Epidermal melanocyte (primary cell): ENCODE results near the gene GMDS.

ENCODE experiments used
- DNase-seq: peaks from one replicate; pipeline ENCODE4 v3.0.0; 2011; ENCODE audit warnings: low spot score; ENCODE audit not compliant: insufficient read length

Gene GMDS

DNA sequence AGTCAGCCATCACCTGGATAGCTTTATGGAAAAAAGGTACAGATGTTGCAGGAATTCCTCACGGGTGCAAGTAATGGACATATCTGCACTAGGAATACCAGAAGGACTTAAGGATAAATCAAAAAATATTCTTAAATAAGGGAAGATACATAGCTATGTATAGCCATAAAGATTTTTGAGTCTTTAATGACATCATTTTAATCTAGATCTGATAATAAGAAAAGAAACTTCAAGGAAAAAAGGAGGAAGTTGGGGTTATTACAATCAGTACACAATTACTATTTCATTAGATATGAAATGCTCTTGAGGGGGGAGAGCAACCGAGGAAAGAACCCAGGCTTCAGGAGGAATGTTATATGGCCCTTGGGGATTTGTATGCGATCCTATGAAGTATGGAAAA is 525.5 kb downstream of the GMDS start:
- no peak for DNase-seq

DNA sequence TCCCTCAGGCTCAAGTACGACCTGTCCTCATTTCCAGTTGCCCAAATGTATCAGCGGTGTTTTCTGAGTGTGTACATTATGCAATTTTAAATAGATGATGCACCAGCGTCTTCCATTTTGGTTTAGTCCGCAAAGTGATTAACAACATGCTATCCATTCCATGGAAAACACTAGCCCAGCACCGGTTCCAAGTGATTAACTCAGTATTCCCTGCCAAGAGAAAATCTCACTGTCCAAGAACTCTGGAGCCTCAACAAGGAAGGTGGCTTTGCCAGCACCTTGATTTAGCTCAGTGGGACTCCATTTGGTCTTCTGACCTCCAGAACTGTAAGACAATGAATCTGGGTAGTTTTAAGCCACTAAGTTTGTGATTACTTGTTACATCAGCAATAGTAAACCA is 528.5 kb downstream of the GMDS start:
- no peak for DNase-seq

DNA sequence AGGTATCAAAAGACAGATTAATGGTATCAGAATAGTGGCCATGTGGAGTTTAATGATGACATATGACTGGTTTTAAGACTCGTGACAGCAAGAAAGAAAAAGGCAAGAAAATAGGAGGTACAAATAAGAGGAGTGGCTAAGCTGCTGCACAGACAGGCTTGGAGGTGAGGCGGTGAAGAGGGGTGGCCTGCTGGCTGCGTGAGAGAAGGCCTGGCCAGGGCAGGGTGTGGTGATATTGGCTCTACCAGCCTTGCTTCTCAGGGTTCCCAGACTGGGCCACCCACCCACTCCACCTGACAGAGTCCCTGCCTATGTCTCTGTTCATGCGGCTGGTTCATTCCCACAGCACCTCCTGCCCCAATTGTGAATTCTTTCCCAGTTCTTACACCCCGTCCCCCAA is 529.0 kb downstream of the GMDS start:
- no peak for DNase-seq

DNA sequence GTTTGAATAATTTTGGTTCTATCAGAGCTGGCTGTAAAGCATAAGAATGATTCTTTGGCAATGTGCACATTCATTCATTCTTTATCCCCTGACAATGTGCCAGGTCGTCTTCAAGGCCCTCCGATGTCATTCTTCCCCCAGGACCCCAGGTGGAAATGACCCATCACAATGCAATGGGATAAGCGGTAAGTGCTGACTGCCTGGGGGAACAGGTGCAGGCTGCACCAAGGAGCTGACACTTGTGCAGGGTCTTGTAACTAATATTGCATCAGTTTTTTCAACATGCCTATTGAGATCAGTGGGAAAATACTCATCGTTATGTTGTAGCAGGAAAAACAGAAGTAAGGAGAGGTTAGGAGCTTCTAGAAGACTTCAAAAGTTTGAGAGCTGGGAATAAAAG is 530.1 kb downstream of the GMDS start:
- no peak for DNase-seq

DNA sequence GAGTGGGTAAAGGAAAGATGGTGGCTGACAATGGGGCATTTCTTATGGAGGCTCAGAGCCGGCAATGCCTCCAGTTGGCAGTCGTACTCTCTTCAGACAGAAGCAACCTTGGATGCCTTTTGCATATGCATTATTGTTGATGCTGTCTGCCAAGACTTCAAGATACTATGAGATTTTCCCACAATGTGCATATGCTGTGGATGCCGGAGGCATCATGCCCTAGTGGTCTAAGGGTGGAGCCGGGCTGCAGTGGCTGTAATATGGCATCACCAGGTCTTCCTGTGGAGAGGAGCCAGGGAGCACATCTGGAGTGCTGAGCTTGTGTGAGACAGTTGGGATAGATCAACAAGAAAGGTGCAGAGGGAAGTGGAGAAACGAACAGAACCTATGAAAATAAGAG is 530.8 kb downstream of the GMDS start:
- no peak for DNase-seq

DNA sequence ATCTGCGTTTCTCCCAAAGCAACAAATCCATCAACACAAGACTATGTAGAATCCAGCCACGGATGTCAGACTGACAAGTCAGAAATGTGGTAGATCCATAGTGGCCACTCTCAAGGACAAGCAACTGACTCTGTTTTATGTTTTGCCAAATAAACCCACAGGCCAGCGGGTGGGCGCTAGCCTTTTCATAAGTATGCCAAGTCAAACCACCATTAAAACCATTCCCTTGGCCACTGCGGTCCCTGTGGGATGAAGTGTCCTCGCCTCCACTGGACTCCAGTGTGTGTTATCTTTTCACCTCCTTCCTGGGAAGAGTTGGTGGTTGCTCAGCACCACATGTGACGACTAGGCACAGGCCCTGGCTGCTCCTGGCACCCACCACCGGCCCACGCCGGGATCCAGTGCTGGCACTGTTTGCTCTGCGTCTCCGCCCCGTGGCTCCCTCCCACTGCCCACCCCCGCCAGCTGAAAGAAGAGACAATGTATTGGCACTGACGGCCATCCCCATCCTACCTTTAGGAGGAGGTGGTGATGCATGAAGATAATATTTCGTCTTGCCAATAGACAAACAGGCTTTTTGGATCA is 532.3 kb downstream of the GMDS start:
- DNase-seq, result no peak

DNA sequence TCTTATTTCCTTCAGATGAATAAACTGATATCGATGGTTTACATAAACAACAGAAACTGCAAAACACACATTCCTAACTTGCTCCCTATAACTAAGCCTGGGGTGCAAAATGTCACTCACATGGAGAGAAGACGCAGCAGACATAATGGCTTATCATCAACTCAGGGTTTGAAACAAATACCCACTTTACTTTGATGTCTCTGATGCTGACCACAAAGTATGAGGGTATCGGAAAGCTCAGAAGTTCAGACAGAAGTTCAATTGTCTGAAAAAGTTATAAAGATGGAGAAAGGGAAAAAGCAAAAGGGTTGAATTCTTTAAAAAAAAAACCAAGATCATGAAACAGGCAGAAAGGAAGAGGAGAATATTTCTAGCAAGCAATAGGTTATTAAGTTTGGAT is 533.0 kb downstream of the GMDS start:
- DNase-seq, result no peak

DNA sequence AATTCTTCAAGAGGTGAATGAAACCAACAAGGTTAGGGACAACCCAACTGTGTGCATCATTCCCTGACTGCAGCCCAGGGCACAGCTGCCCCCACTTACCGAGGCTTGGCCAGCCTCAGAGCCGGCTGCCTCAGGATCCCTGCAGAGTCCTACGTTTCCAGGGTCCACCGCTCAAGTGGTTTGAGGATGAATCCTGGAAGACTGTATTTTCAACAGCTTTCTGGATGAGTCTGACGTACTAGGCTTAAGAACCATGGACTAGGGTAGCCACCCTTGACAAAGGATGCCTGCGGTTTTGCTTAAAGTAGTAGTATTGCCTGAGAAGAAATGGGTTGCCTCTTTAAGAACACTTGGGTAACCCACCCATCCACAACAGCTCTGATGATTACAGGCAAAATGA is 534.3 kb downstream of the GMDS start:
- DNase-seq, result no peak

DNA sequence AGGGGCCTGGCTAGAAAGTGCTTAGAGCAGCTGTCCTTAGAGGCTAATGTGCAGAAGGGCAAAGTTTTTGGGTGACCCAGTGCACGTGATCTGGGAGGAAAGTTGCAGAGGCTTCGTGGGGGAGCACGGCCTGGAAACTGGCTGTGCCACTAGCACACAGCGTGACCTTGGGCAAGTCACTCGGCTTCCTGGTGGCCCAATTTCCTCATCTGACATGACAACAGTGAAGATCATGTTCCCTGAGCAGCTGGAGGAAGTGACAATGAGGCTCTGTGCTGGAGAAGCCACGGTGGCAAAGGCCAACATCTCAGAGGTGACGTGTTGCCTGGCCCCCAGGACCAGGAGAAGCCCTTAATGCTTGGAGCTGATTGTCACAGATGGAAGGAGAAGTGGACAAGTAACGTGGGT is 536.2 kb downstream of the GMDS start:
- DNase-seq, result no peak

DNA sequence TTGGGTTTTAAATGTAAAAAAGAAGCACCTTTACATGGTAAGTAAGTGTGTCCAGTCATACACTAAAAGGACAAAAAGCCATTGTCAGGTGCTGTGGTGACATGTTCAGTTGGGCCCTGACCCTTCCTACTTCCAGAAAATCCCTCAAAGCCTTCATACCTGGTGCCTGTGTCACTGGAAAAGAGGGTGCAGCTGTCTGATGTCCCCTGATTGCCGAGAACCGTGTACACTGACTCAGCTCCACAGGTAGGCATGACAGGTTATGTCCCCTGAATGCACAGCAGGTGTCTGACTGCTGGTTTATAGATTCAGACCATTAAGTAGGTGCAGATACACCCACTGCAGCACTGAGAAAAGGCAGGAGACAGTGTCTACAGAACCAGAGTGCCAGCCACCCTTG is 536.6 kb downstream of the GMDS start:
- DNase-seq, result no peak

DNA sequence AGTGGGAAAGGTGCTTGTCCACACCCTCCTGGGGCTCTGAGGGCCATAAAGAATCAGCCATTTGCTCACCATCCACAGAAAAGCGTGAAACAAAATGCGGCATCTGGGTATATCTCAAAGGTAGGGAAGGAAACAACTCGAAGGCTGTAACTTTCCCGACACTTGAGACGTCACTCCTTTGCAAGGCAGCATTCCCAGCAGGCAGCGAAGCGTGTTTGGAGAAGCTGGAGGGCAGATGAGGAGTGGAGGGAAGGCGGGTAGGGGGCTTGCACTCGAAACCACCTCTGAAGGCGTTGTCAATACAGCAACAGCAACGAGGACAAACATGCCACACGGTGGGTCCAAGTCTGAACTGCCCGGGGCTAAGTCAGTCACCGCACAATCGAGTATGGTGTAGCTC is 537.3 kb downstream of the GMDS start:
- no peak for DNase-seq

DNA sequence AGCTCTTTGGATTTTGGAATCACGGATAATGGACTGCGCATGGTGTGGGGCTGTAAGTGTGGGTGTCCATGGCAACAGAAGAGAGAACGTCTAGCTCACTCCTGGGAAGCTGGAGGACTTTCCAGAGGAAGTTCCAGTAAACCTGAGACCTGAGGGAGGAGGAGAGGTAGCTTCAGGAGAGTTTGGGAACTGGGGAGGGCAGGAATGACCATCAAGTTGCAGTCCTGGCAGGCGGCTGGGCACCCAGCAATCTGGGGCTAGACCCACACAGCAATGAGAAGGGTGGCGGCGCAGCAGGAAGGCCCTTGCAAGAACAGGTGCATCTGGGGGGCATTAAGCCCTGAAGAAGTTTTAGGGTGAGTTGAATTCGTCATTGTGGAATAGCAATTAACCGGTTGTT is 539.8 kb downstream of the GMDS start:
- no peak for DNase-seq

DNA sequence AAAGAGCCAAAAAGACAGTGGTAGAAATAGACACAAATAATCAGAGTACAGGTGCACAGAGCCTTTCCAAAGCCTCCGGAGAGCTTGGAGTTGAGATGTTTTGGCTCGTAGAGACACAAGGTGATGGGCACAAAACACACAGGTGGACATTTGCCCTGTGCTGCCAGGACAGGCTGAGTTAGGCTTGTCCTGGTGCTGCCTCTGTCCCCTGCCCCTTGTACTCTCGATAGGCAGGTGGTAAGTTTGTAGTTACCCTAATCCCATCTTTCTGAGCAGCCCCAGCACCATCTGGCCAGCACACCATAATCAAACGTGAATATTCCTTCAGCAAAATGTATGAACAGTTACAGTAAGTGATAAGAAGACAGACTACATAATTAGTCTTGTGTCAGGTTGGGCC is 540.2 kb downstream of the GMDS start:
- DNase-seq, result no peak

DNA sequence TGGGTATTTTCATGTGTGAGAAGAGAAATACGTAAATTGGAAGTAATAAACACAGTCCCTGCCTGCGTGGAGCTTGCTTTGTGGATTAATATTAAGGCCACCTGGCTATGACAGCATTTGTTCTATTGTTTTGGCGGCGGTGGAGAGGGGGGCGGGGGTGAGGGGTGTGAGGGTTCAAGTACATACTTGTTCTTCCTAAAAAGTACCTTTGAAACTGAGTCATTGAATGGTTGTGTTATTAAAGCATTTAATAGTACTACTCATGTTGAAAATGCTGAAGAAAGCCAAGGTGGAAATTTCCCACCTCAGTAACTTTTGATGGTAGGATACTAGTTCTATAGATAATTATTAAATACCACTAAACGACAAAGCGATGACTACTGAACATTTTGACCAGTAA is 540.7 kb downstream of the GMDS start:
- DNase-seq, result no peak

DNA sequence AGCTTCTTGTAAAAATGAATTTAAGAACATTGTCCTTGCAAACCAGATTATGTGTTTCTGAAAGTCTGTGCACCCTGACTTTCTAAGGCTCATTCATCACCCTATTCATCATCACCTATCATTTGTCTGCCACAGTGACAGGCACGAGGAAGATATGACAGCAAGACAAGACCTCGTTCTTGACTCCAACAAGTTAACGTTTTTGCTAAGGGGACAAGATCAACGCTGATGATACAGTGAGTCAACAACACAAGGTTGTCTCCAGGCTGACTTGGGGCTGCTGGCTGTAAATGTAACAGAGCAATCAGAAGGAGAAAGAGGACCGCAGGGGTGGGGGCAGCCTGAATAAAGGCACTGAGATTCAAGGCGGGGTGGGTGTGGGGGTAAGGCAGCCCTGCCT is 541.5 kb downstream of the GMDS start:
- DNase-seq, result no peak

DNA sequence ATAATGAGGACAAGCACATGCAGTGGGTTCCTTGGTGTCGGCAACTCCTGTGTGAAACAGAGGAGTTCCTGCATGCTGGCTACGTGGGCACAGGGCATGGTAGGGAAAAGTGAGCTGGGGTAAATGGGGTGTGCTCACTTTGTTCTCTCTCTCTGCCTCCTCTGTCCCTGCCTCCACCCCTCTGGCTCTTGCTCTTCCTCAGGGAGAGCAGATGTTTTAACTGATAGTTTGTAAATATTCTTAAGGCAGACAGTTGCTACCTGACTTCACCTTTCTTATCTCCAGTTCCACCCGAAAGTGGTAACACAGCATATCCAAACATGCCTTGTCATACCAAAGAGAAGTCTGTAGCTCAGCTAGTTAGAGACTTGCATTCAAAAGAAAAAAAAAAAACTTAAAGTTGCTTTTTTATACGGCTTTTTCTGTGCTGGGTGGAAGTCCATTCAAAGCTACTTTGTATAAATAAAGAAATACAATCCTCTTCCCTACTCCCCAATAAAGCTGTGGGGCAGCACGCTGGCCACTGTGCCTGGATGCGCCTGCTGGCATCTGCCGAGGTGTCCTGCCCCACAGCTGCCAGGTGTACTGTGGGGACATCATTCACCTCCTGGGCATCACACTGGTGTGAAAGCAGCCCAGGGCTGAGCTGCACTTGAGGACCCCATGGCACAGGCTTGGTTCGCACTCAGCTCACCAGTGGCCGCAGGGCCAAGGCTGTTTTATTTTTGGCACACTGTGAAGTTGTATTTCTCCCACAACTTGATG is 542.1 kb downstream of the GMDS start:
- DNase-seq, result no peak

DNA sequence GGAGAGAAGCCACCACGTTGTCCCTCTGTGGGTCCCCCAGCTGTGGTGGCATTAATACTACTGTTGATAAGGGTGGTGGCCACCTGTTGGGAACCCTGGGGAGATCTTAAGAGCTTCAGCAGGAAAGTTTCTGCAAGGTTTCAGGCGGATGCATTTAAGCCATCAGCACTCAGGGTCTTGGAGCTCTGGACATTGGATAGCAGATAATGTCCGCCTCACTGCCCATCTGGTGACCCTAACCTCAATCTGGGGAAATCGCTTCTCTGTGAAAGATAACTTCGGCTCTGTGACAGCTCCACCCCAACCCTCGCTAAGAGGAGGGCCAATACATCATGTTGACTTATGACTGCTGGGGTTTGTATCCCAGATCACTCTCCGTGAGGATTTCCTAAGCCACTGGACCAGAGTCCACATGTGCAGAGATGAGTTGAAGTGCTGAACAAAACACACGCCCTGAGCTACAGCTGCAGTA is 542.8 kb downstream of the GMDS start:
- no peak for DNase-seq

DNA sequence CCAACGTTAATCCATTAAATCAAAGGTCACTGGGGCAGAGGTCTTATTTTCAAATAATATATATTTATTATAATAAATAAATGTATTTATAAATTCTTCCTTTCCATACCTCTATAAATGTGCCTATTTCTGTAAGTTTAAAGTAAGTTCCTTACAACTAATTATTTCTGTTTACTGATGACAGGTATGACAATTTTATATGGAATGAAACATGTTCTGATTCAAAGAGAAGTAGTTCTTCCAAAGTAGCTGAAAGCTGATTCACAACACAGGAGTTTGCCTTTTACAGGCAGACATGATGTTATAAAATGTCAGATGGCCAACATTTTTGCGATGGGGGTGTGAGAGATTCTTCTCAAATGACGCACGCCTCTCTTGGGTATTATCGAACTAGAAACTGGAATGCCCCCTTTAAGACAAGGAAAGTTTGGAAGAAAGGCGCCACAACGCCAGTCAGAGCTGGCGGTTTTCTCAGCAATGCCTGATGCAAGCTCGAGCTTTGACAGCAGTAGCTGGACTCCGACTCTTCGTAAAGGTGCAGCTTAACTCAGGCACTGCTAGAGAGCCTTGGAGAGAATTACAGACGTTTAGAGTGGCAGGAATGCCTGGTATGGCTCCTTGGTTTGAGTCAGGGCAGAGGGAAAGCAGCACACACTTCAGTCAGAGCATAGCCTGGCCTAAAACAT is 543.6 kb downstream of the GMDS start:
- DNase-seq, result peak; percentile 29

DNA sequence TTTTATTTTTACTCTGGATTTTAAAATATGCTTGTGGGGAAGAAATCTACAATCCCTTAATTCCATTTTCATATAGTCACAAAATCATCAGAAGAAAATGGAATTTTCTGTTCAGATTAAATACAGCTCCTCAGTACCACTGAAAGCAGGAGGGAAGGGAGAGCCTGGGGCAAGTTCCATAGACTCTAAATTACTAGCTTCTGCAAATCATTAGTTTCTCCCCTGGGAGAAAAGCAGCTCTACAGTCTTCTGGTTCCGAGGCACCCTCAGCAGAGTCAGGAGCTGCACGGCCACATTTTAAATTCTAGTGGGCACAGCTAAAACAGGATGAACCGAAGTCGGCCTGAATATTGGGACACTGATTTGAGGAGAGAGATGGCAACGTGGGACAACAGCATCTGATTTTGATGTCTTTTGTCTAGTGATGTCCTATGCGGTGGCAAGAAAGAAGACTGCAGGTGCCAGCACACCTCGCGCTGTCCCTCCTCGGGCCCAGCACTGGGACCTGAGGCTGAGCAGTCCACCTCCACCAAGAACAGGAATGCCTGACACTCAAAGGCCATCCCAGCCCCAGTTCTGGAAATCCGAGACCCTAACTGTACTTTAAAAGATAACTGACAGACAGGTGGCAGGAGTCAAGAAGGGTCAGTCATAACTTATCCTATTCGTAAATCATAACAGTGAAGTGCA is 545.0 kb downstream of the GMDS start:
- no peak for DNase-seq

DNA sequence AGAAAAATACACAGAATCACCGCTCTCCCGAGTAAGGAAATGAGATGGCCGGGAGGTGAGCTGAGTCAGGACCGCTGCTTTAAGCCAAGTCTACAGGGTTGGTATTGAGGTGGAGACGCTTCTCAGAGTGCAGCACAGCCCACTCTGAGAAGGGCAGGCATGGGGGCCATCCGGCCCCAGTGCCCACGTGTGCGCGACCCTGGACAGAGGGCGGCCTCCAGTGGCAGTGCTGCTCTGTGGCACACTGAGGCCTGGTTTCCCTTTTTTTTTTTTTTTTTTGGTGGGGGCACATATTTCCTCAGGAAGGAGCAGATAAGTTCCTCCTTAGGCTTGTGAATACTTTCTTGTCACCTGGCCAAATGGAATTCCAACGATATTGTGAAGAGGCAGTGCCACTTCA is 546.9 kb downstream of the GMDS start:
- DNase-seq, result no peak

DNA sequence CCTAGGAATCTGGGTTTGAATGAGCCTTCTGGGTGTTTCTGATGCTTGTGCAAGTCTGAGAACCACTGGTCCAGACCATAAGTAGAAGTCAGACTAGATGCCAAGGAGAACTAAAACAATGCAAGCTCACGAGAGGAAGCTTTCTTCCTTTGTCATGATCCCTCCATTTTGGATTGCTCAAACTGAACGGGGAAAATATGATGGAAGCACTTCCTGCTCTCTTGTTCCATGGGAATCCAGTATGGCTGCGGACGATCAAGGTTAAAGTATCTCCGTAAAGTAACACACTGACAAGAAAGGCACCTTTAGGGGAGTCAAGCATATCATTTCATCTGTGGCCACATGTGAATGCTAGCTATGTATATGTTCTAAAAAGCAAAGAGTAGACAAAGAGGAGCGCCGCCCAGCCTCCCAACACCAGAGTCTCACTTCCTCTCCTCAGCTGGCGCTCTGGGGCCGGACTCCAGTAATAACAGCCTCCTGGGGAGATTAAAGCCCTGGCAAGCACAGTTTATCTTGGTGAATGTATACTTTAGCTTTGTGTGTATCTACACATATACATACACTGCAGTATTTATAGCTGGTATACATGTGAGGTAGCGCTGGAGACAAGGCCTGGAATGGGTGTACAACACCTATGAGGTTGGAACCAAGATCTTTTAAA is 547.6 kb downstream of the GMDS start:
- no peak for DNase-seq

DNA sequence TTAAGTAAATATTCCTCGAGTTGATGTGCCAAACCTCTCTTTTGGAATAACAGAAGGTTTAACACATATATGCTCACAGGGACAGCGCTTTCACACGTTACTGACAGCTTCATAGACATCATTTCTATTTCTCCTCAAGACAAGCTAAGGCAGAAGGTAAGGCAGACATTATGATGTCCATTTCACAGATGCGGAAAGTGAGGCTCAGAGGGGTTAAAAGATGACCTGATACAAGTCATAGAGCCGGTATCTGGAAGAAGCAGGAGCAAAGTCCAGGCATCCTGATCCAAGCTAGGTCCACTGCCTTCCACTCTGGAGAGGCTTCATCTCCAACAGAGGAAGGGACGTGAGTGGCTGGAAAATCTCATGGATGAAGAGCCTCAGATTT is 548.9 kb downstream of the GMDS start:
- DNase-seq, result no peak
